ENCODE measurements around the gene TTYH3. TPM values are rescaled to one million over a fixed set of nuclear protein-coding genes. Genes with fewer than 3 reads are reported as not detected.
"Not testable (repeated sequence)": the region's sequence is repeated elsewhere in the genome, so short reads cannot be mapped to it uniquely, and the experiment has no call there.

Gene TTYH3
- polyA plus RNA-seq, 1 donor (not counting 4 experiments of a cell fraction or from before 2014, with no cell fraction given), result 8.5 TPM

- Histone ChIP-seq H3K9me3 (ENCODE audit: control insufficient read depth, low read depth, low read length) (no peaks in the 10 kb centered on the region), H3K27me3 (ENCODE audit: control insufficient read depth, extremely low read depth, insufficient read depth, low read length) (peaks cover 14% of the 10 kb centered on the region), H3K79me2 (ENCODE audit: control insufficient read depth, insufficient read depth, low read length) (no peaks in the 10 kb centered on the region), H3K27ac (ENCODE audit: control insufficient read depth, insufficient read depth, low read length) (no peak overlapping the region), H3K4me2 (ENCODE audit: control insufficient read depth, extremely low read depth, insufficient read depth, low read depth, low read length) (no peak overlapping the region), H2AFZ (ENCODE audit: control insufficient read depth, low read length) (no peak overlapping the region), H4K20me1 (ENCODE audit: control insufficient read depth, extremely low read depth, insufficient read depth, low read length) (no peaks in the 10 kb centered on the region), H3K36me3 (ENCODE audit: control insufficient read depth in 2 of 2, extremely low read depth in 1 of 2, insufficient read depth in 2 of 2, low read length in 2 of 2) (no peaks in the 10 kb centered on the region), H3K9me1 (ENCODE audit: control insufficient read depth, extremely low read depth, insufficient read depth, low read length) (no peaks in the 10 kb centered on the region), H3K4me3 (ENCODE audit: control insufficient read depth in 2 of 3, extremely low read depth in 1 of 3, insufficient read depth in 2 of 3, low read depth in 1 of 3, low read length in 3 of 3) (no peak overlapping the region), H3K4me1 (ENCODE audit: control insufficient read depth, extremely low read depth, insufficient read depth, low read length) (no peaks in the 10 kb centered on the region), H3K9ac (ENCODE audit: control insufficient read depth, extremely low read depth, insufficient read depth, low read length) (no peak overlapping the region)
- no peak for DNase-seq (ENCODE audit: low read depth, low spot score)
- dilution Hi-C loops (cut with MboI; ENCODE audit: extremely low pct_ligation_motif_present, low sequenced_read_pairs), result no loop called here
- FAIRE-seq, result no peak
- no peak for TF ChIP-seq EZH2 (IDR thresholded peaks at IDR 0.05; ENCODE audit: low read length)
- TF ChIP-seq CTCF (optimal IDR thresholded peaks at IDR 0.05 in 1 of 3, IDR thresholded peaks at IDR 0.05 in 1 of 3, conservative IDR thresholded peaks at IDR 0.05 in 1 of 3; ENCODE audit: extremely low read depth in 1 of 3, insufficient read depth in 2 of 3, low read length in 3 of 3), result peak; percentile 74 to 95 (median 85)
Measured at GRCh38 chr7:2670720-2671391, 39.1 kb downstream of the TTYH3 start.

DNA sequence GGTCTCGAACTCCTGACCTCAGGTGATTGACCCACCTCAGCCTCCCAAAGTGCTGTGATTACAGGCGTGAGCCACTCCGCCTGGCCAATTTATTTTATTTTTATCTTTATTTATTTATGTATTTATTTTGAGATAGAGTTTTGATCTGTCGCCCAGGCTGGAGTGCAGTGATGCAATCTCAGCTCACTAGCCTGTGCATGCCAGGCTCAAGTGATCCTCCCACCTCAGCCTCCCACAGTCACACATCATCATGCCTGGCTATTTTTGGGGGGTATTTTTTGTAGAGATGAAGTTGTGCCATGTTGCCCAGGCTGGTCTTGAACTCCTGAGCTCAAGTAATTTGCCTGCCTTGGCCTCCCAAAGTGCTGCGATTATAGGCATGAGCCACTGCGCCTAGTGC lies 41.4 kb downstream of the TTYH3 start:
- H3K36me3 ChIP-seq (ENCODE audit: control insufficient read depth in 2 of 2, extremely low read depth in 1 of 2, insufficient read depth in 2 of 2, low read length in 2 of 2); H3K27me3 ChIP-seq (ENCODE audit: control insufficient read depth, extremely low read depth, insufficient read depth, low read length); H3K9ac ChIP-seq (ENCODE audit: control insufficient read depth, extremely low read depth, insufficient read depth, low read length); FAIRE-seq; H3K9me3 ChIP-seq (ENCODE audit: control insufficient read depth, low read depth, low read length); dilution Hi-C loops (cut with MboI; ENCODE audit: extremely low pct_ligation_motif_present, low sequenced_read_pairs); H3K9me1 ChIP-seq (ENCODE audit: control insufficient read depth, extremely low read depth, insufficient read depth, low read length); H3K4me3 ChIP-seq (ENCODE audit: control insufficient read depth in 2 of 3, extremely low read depth in 1 of 3, insufficient read depth in 2 of 3, low read depth in 1 of 3, low read length in 3 of 3); H3K27ac ChIP-seq (ENCODE audit: control insufficient read depth, insufficient read depth, low read length); H3K79me2 ChIP-seq (ENCODE audit: control insufficient read depth, insufficient read depth, low read length); H3K4me2 ChIP-seq (ENCODE audit: control insufficient read depth, extremely low read depth, insufficient read depth, low read depth, low read length); H2AFZ ChIP-seq (ENCODE audit: control insufficient read depth, low read length); H3K4me1 ChIP-seq (ENCODE audit: control insufficient read depth, extremely low read depth, insufficient read depth, low read length); DNase-seq (ENCODE audit: low read depth, low spot score); H4K20me1 ChIP-seq (ENCODE audit: control insufficient read depth, extremely low read depth, insufficient read depth, low read length): not testable (repeated sequence)

DNA sequence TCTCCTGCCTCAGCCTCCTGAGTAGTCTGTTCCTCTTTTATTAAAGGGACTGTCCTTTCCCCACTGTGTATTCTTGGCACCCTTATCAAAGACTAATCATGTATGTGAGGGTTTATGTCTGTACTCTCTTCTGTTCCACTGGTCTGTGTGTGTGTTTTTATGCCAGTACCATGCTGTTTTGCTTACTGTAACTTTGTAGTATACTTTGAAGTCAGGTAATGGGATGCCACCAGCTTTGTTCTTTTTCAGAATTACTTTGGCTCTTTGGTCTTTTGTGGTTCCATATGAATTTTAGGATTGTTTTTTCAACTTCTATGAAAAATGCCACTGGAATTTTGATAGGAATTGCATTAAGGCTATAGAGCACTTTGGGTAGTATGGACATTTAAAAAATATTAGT lies 42.1 kb downstream of the TTYH3 start:
- Histone ChIP-seq H3K9ac (ENCODE audit: control insufficient read depth, extremely low read depth, insufficient read depth, low read length) (no peak overlapping the region), H2AFZ (ENCODE audit: control insufficient read depth, low read length) (no peak overlapping the region), H3K9me1 (ENCODE audit: control insufficient read depth, extremely low read depth, insufficient read depth, low read length) (no peaks in the 10 kb centered on the region), H4K20me1 (ENCODE audit: control insufficient read depth, extremely low read depth, insufficient read depth, low read length) (no peaks in the 10 kb centered on the region), H3K4me3 (ENCODE audit: control insufficient read depth in 2 of 3, extremely low read depth in 1 of 3, insufficient read depth in 2 of 3, low read depth in 1 of 3, low read length in 3 of 3) (no peak overlapping the region), H3K27ac (ENCODE audit: control insufficient read depth, insufficient read depth, low read length) (no peak overlapping the region), H3K4me1 (ENCODE audit: control insufficient read depth, extremely low read depth, insufficient read depth, low read length) (no peaks in the 10 kb centered on the region), H3K27me3 (ENCODE audit: control insufficient read depth, extremely low read depth, insufficient read depth, low read length) (peaks cover 5% of the 10 kb centered on the region), H3K4me2 (ENCODE audit: control insufficient read depth, extremely low read depth, insufficient read depth, low read depth, low read length) (no peak overlapping the region), H3K36me3 (ENCODE audit: control insufficient read depth in 2 of 2, extremely low read depth in 1 of 2, insufficient read depth in 2 of 2, low read length in 2 of 2) (no peaks in the 10 kb centered on the region), H3K79me2 (ENCODE audit: control insufficient read depth, insufficient read depth, low read length) (no peaks in the 10 kb centered on the region), H3K9me3 (ENCODE audit: control insufficient read depth, low read depth, low read length) (no peaks in the 10 kb centered on the region)
- dilution Hi-C loops (cut with MboI; ENCODE audit: extremely low pct_ligation_motif_present, low sequenced_read_pairs), result no loop called here
- DNase-seq (ENCODE audit: low read depth, low spot score), result no peak
- FAIRE-seq, result no peak
- TF ChIP-seq EZH2 (IDR thresholded peaks at IDR 0.05; ENCODE audit: low read length) (no peak), CTCF (optimal IDR thresholded peaks at IDR 0.05 in 1 of 3, IDR thresholded peaks at IDR 0.05 in 1 of 3, conservative IDR thresholded peaks at IDR 0.05 in 1 of 3; ENCODE audit: extremely low read depth in 1 of 3, insufficient read depth in 2 of 3, low read length in 3 of 3) (no peak)
